Activated CD8-positive, alpha-beta T cell treated with anti-CD3 and anti-CD28 coated beads for 36 hours (primary cell): ENCODE results near the gene DAPK1. TPM values are rescaled to one million over a fixed set of nuclear protein-coding genes. Genes with fewer than 3 reads are reported as not detected.

Source experiments
- ATAC-seq: fragments of 200-7000 bp; cut with Tn5 transposase; one replicate; pipeline ENCODE4 v1.10.0; 2021; ENCODE audit warnings: mild to moderate bottlenecking, moderate library complexity
- CTCF ChIA-PET: fragments of 350-600 bp; sonication (Branson Sonifier 250); formaldehyde crosslinking; loops from one replicate; lab custom pipeline; 2021; ENCODE audit warnings: antibody characterized with exemption; lab: Charles Lee
- POLR2A ChIA-PET: fragments of 350-600 bp; sonication (Branson Sonifier 250); formaldehyde crosslinking; loops from one replicate; lab custom pipeline; 2021; ENCODE audit warnings: antibody characterized with exemption; lab: Charles Lee
- DNase-seq: peaks from one replicate; pipeline ENCODE4 v3.0.0-alpha.2; 2020
- H3K27ac Mint-ChIP-seq: one replicate; pipeline ENCODE4 v1.8.0; 2021; ENCODE audit warnings: mild to moderate bottlenecking, mixed read lengths
- H3K27me3 Mint-ChIP-seq: one replicate; pipeline ENCODE4 v1.8.0; 2021; ENCODE audit warnings: mixed read lengths
- H3K36me3 Mint-ChIP-seq: one replicate; pipeline ENCODE4 v1.8.0; 2021; ENCODE audit warnings: low read depth, mixed read lengths
- H3K4me1 Mint-ChIP-seq: one replicate; pipeline ENCODE4 v1.8.0; 2021; ENCODE audit warnings: low read depth, mixed read lengths
- H3K4me3 Mint-ChIP-seq: one replicate; pipeline ENCODE4 v1.8.0; 2021; ENCODE audit warnings: mild to moderate bottlenecking, moderate library complexity, mixed read lengths
- H3K9me3 Mint-ChIP-seq: one replicate; pipeline ENCODE4 v1.8.0; 2021; ENCODE audit warnings: mixed read lengths
- CTCF ChIP-seq: fragments of 200-600 bp; IDR thresholded peaks from one replicate; pipeline ENCODE4 v1.8.0; 2022; ENCODE audit warnings: antibody characterized with exemption, mild to moderate bottlenecking
- intact Hi-C: fragments of 100-400 bp; cut with micrococcal nuclease; formaldehyde crosslinking; loops from one replicate; pipeline ENCODE4 v1.10.0; 2022
- total RNA-seq, 2 experiments: library from RNA; stranded (reverse); gene quantifications; one replicate each; pipeline ENCODE4 v1.2.3, GENCODE V29; 2021

The DAPK1 gene
- total RNA-seq, 2 experiments from 2014 or later, result 1.7 to 2.1 TPM

GRCh38 chr9:87701491-87701890 is 203.8 kb downstream of the DAPK1 start:
- no peaks in the 10 kb centered on the region for H3K36me3 Mint-ChIP-seq
- no peak for TF ChIP-seq CTCF
- ChIA-PET POLR2A (no interaction called here), CTCF (no interaction called here)
- H3K27me3 Mint-ChIP-seq, result peaks cover 2% of the 10 kb centered on the region
- no peak overlapping the region for H3K4me3 Mint-ChIP-seq
- peaks cover 5% of the 10 kb centered on the region for H3K4me1 Mint-ChIP-seq
- H3K27ac Mint-ChIP-seq, result no peak overlapping the region
- no peaks in the 10 kb centered on the region for H3K9me3 Mint-ChIP-seq
- intact Hi-C loops, result no loop called here
- no peak for DNase-seq
- ATAC-seq, result no peak

GRCh38 chr9:87701931-87702421 is 204.3 kb downstream of the DAPK1 start:
- intact Hi-C loops, result no loop called here
- no peaks in the 10 kb centered on the region for H3K36me3 Mint-ChIP-seq
- DNase-seq (no peak), ATAC-seq (no peak)
- H3K4me1 Mint-ChIP-seq, result peaks cover 5% of the 10 kb centered on the region
- no peak for TF ChIP-seq CTCF
- CTCF ChIA-PET, result no interaction called here
- no peak overlapping the region for H3K27ac Mint-ChIP-seq
- no peak overlapping the region for H3K4me3 Mint-ChIP-seq
- POLR2A ChIA-PET, result no interaction called here
- no peaks in the 10 kb centered on the region for H3K9me3 Mint-ChIP-seq
- H3K27me3 Mint-ChIP-seq, result peaks cover 2% of the 10 kb centered on the region

GRCh38 chr9:87702921-87703320 is 205.3 kb downstream of the DAPK1 start:
- no peaks in the 10 kb centered on the region for H3K36me3 Mint-ChIP-seq

GRCh38 chr9:87703636-87704276 is 206.1 kb downstream of the DAPK1 start:
- no peak overlapping the region for H3K4me3 Mint-ChIP-seq
- ATAC-seq (no peak), DNase-seq (no peak)
- peaks cover 2% of the 10 kb centered on the region for H3K27me3 Mint-ChIP-seq
- no peaks in the 10 kb centered on the region for H3K36me3 Mint-ChIP-seq
- no peak overlapping the region for H3K27ac Mint-ChIP-seq
- intact Hi-C loops, result no loop called here
- peaks cover 14% of the 10 kb centered on the region for H3K4me1 Mint-ChIP-seq
- H3K9me3 Mint-ChIP-seq, result no peaks in the 10 kb centered on the region
- ChIA-PET CTCF (no interaction called here), POLR2A (no interaction called here)
- no peak for TF ChIP-seq CTCF

More at GRCh38 chr9:87702921-87703320, 205.3 kb downstream of the DAPK1 start:
- Mint-ChIP-seq H3K4me3 (no peak overlapping the region), H3K4me1 (peaks cover 8% of the 10 kb centered on the region), H3K27me3 (peaks cover 2% of the 10 kb centered on the region), H3K27ac (no peak overlapping the region), H3K9me3 (no peaks in the 10 kb centered on the region)
- TF ChIP-seq CTCF, result no peak
- POLR2A ChIA-PET, result no interaction called here
- no peak for DNase-seq
- no peak for ATAC-seq
- intact Hi-C loops, result no loop called here
- CTCF ChIA-PET, result no interaction called here

GRCh38 chr9:87704342-87704741 is 206.7 kb downstream of the DAPK1 start:
- H3K9me3 Mint-ChIP-seq, result no peaks in the 10 kb centered on the region
- no peaks in the 10 kb centered on the region for H3K36me3 Mint-ChIP-seq
- H3K4me3 Mint-ChIP-seq, result no peak overlapping the region
- no peak overlapping the region for H3K27ac Mint-ChIP-seq
- CTCF ChIA-PET, result no interaction called here
- ATAC-seq (no peak), DNase-seq (no peak)
- POLR2A ChIA-PET, result no interaction called here
- peaks cover 20% of the 10 kb centered on the region for H3K4me1 Mint-ChIP-seq
- H3K27me3 Mint-ChIP-seq, result peaks cover 2% of the 10 kb centered on the region
- intact Hi-C loops, result no loop called here
- no peak for TF ChIP-seq CTCF
